ENCODE data around the gene SYTL4.

The SYTL4 gene

DNA sequence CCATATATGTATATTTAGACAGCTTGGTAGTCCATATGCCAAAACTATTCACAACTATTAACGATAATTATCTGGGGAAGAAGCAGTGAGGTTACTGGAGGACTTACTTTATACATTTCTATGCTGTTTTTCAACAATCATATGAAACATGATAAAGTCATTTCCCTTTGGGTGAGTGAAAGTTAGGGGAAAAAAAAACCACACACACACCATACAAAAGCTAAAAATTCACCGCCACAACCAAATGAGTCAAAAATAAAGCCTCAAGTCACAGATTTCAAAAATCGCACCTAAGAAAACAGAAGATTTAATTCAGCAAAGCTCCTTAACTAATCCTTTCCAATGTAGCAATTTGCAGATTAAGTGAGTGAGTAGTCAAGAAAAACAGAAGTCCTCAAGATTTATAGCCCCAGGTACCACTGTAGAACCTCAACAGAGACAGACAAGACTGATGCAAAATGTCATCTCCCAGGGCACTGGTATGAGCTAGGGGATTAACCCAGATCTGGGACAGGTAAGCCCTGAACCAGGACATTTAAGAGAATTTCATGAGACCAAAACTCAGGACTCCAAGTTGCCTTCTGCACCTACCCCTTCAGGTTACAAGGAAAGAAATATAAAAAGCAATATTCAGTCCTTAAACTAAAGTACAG, 35.1 kb downstream of the SYTL4 start:
- no peak overlapping the region for H3K27ac ChIP-seq (ENCODE audit: low read depth, low read length)
- H3K27me3 ChIP-seq (ENCODE audit: control insufficient read depth in 1 of 2, insufficient read depth in 2 of 2, low read length in 2 of 2) = no peaks in the 10 kb centered on the region
- no peaks in the 10 kb centered on the region for H3K9me3 ChIP-seq (ENCODE audit: control insufficient read depth in 1 of 2, low read length in 2 of 2)
- H3K36me3 ChIP-seq (ENCODE audit: control insufficient read depth in 1 of 2, insufficient read depth in 2 of 2, low read length in 2 of 2) = no peaks in the 10 kb centered on the region
- H3K4me3 ChIP-seq (ENCODE audit: low read depth in 1 of 2, low read length in 2 of 2) = no peak overlapping the region
- no peak overlapping the region for H3K9ac ChIP-seq (ENCODE audit: low read depth in 1 of 2, low read length in 2 of 2)
- H3K4me1 ChIP-seq (ENCODE audit: control insufficient read depth in 1 of 2, insufficient read depth in 2 of 2, low read length in 2 of 2) = no peaks in the 10 kb centered on the region

GRCh38 chrX:100695991-100696390, 35.9 kb downstream of the SYTL4 start:
- H3K36me3 ChIP-seq (ENCODE audit: control insufficient read depth in 1 of 2, insufficient read depth in 2 of 2, low read length in 2 of 2) = no peaks in the 10 kb centered on the region
- H3K9me3 ChIP-seq (ENCODE audit: control insufficient read depth in 1 of 2, low read length in 2 of 2) = no peaks in the 10 kb centered on the region
- H3K4me3 ChIP-seq (ENCODE audit: low read depth in 1 of 2, low read length in 2 of 2) = no peak overlapping the region
- no peaks in the 10 kb centered on the region for H3K4me1 ChIP-seq (ENCODE audit: control insufficient read depth in 1 of 2, insufficient read depth in 2 of 2, low read length in 2 of 2)
- no peak overlapping the region for H3K9ac ChIP-seq (ENCODE audit: low read depth in 1 of 2, low read length in 2 of 2)
- no peaks in the 10 kb centered on the region for H3K27me3 ChIP-seq (ENCODE audit: control insufficient read depth in 1 of 2, insufficient read depth in 2 of 2, low read length in 2 of 2)
- no peak overlapping the region for H3K27ac ChIP-seq (ENCODE audit: low read depth, low read length)

GRCh38 chrX:100695302-100695701, 36.6 kb downstream of the SYTL4 start:
- Histone ChIP-seq H3K9me3 (ENCODE audit: control insufficient read depth in 1 of 2, low read length in 2 of 2) (no peaks in the 10 kb centered on the region), H3K36me3 (ENCODE audit: control insufficient read depth in 1 of 2, insufficient read depth in 2 of 2, low read length in 2 of 2) (no peaks in the 10 kb centered on the region), H3K4me3 (ENCODE audit: low read depth in 1 of 2, low read length in 2 of 2) (no peak overlapping the region), H3K27me3 (ENCODE audit: control insufficient read depth in 1 of 2, insufficient read depth in 2 of 2, low read length in 2 of 2) (no peaks in the 10 kb centered on the region), H3K9ac (ENCODE audit: low read depth in 1 of 2, low read length in 2 of 2) (no peak overlapping the region), H3K4me1 (ENCODE audit: control insufficient read depth in 1 of 2, insufficient read depth in 2 of 2, low read length in 2 of 2) (no peaks in the 10 kb centered on the region), H3K27ac (ENCODE audit: low read depth, low read length) (no peak overlapping the region)

DNA sequence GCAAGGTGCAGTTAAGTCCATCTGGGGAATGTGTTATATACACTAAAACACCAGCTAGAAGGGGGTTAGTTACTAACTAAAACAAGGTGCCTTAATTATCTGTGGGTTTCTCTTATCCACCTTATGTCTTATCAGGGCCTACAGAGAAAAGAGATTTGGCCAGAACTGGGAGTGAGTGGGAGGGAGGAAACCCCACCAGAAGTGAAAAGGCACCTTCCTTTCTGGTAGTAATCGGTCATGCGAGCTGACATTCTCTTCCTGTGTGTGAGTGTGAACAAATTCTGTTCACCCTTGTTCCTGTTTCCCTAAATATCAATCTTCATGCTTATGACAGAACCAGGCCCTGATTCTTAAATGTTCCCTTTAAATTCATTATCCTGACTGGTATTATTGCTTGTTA, 44.4 kb downstream of the SYTL4 start:
- Histone ChIP-seq H3K9ac (ENCODE audit: low read depth in 1 of 2, low read length in 2 of 2) (no peak overlapping the region), H3K27ac (ENCODE audit: low read depth, low read length) (no peak overlapping the region), H3K4me3 (ENCODE audit: low read depth in 1 of 2, low read length in 2 of 2) (no peak overlapping the region), H3K4me1 (ENCODE audit: control insufficient read depth in 1 of 2, insufficient read depth in 2 of 2, low read length in 2 of 2) (no peaks in the 10 kb centered on the region), H3K9me3 (ENCODE audit: control insufficient read depth in 1 of 2, low read length in 2 of 2) (no peaks in the 10 kb centered on the region), H3K27me3 (ENCODE audit: control insufficient read depth in 1 of 2, insufficient read depth in 2 of 2, low read length in 2 of 2) (no peaks in the 10 kb centered on the region), H3K36me3 (ENCODE audit: control insufficient read depth in 1 of 2, insufficient read depth in 2 of 2, low read length in 2 of 2) (peaks cover 0 to 3% of the 10 kb centered on the region in 2 donors)

- no peaks in the 10 kb centered on the region for H3K9me3 ChIP-seq (ENCODE audit: control insufficient read depth in 1 of 2, low read length in 2 of 2)
- H3K9ac ChIP-seq (ENCODE audit: low read depth in 1 of 2, low read length in 2 of 2) = no peak overlapping the region
- peaks cover 0 to 3% of the 10 kb centered on the region in 2 donors for H3K36me3 ChIP-seq (ENCODE audit: control insufficient read depth in 1 of 2, insufficient read depth in 2 of 2, low read length in 2 of 2)
- no peaks in the 10 kb centered on the region for H3K27me3 ChIP-seq (ENCODE audit: control insufficient read depth in 1 of 2, insufficient read depth in 2 of 2, low read length in 2 of 2)
- no peak overlapping the region for H3K4me3 ChIP-seq (ENCODE audit: low read depth in 1 of 2, low read length in 2 of 2)
- H3K27ac ChIP-seq (ENCODE audit: low read depth, low read length) = no peak overlapping the region
- no peaks in the 10 kb centered on the region for H3K4me1 ChIP-seq (ENCODE audit: control insufficient read depth in 1 of 2, insufficient read depth in 2 of 2, low read length in 2 of 2)
Measured at GRCh38 chrX:100687128-100687527, 44.8 kb downstream of the SYTL4 start.

DNA sequence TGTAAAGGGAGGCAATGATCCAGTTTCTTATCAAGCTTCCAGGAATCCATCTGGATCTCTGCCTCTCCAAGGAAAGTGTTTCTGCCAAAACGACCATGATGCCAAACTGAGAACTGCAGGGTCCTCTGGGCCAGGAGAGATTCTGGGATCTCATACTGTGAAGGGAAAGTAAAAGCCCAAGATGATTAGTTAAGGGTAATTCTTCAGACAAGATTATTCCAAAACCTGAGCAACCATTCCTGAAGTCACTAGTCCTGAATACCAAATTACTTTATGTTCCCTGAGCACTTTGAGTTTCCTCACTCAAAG, 46.0 kb downstream of the SYTL4 start:
- Histone ChIP-seq H3K9ac (ENCODE audit: low read depth in 1 of 2, low read length in 2 of 2) (no peak overlapping the region), H3K27ac (ENCODE audit: low read depth, low read length) (no peak overlapping the region), H3K27me3 (ENCODE audit: control insufficient read depth in 1 of 2, insufficient read depth in 2 of 2, low read length in 2 of 2) (no peaks in the 10 kb centered on the region), H3K9me3 (ENCODE audit: control insufficient read depth in 1 of 2, low read length in 2 of 2) (no peaks in the 10 kb centered on the region), H3K36me3 (ENCODE audit: control insufficient read depth in 1 of 2, insufficient read depth in 2 of 2, low read length in 2 of 2) (peaks cover 0 to 3% of the 10 kb centered on the region in 2 donors), H3K4me3 (ENCODE audit: low read depth in 1 of 2, low read length in 2 of 2) (no peak overlapping the region), H3K4me1 (ENCODE audit: control insufficient read depth in 1 of 2, insufficient read depth in 2 of 2, low read length in 2 of 2) (no peaks in the 10 kb centered on the region)

- Histone ChIP-seq H3K36me3 (ENCODE audit: control insufficient read depth in 1 of 2, insufficient read depth in 2 of 2, low read length in 2 of 2) (peaks cover 0 to 3% of the 10 kb centered on the region in 2 donors), H3K4me3 (ENCODE audit: low read depth in 1 of 2, low read length in 2 of 2) (no peak overlapping the region), H3K27me3 (ENCODE audit: control insufficient read depth in 1 of 2, insufficient read depth in 2 of 2, low read length in 2 of 2) (no peaks in the 10 kb centered on the region), H3K9ac (ENCODE audit: low read depth in 1 of 2, low read length in 2 of 2) (no peak overlapping the region), H3K4me1 (ENCODE audit: control insufficient read depth in 1 of 2, insufficient read depth in 2 of 2, low read length in 2 of 2) (no peaks in the 10 kb centered on the region), H3K9me3 (ENCODE audit: control insufficient read depth in 1 of 2, low read length in 2 of 2) (no peaks in the 10 kb centered on the region), H3K27ac (ENCODE audit: low read depth, low read length) (no peak overlapping the region)
Measured at GRCh38 chrX:100685284-100685996, 46.5 kb downstream of the SYTL4 start.

- Histone ChIP-seq H3K27ac (ENCODE audit: low read depth, low read length) (no peak overlapping the region), H3K4me3 (ENCODE audit: low read depth in 1 of 2, low read length in 2 of 2) (no peak overlapping the region), H3K27me3 (ENCODE audit: control insufficient read depth in 1 of 2, insufficient read depth in 2 of 2, low read length in 2 of 2) (no peaks in the 10 kb centered on the region), H3K36me3 (ENCODE audit: control insufficient read depth in 1 of 2, insufficient read depth in 2 of 2, low read length in 2 of 2) (peaks cover 0 to 3% of the 10 kb centered on the region in 2 donors), H3K9ac (ENCODE audit: low read depth in 1 of 2, low read length in 2 of 2) (no peak overlapping the region), H3K4me1 (ENCODE audit: control insufficient read depth in 1 of 2, insufficient read depth in 2 of 2, low read length in 2 of 2) (no peaks in the 10 kb centered on the region), H3K9me3 (ENCODE audit: control insufficient read depth in 1 of 2, low read length in 2 of 2) (no peaks in the 10 kb centered on the region)
Measured at GRCh38 chrX:100682939-100683338, 49.0 kb downstream of the SYTL4 start.

DNA sequence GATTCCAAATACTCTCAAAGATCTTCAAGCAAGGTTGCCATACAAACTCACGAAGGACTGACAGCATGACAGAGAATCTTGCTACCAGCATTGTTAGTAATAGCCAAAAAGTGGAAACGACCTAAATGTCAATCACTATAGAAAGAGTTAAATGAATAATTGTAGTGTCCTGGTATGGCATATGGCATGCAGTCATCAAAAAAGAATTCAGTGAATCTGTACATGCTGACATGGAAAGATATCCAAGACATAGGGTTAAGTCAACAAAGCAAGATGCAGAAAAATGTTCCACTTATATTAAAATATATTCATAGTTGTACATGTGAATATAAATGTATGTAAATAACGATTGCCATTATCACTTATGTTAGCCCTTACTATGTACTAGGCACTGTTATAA, 50.3 kb downstream of the SYTL4 start:
- no peak overlapping the region for H3K27ac ChIP-seq (ENCODE audit: low read depth, low read length)
- peaks cover 0 to 2% of the 10 kb centered on the region in 2 donors for H3K36me3 ChIP-seq (ENCODE audit: control insufficient read depth in 1 of 2, insufficient read depth in 2 of 2, low read length in 2 of 2)
- H3K9me3 ChIP-seq (ENCODE audit: control insufficient read depth in 1 of 2, low read length in 2 of 2) = no peaks in the 10 kb centered on the region
- H3K4me1 ChIP-seq (ENCODE audit: control insufficient read depth in 1 of 2, insufficient read depth in 2 of 2, low read length in 2 of 2) = no peaks in the 10 kb centered on the region
- H3K4me3 ChIP-seq (ENCODE audit: low read depth in 1 of 2, low read length in 2 of 2) = no peak overlapping the region
- H3K27me3 ChIP-seq (ENCODE audit: control insufficient read depth in 1 of 2, insufficient read depth in 2 of 2, low read length in 2 of 2) = no peaks in the 10 kb centered on the region
- no peak overlapping the region for H3K9ac ChIP-seq (ENCODE audit: low read depth in 1 of 2, low read length in 2 of 2)

- Histone ChIP-seq H3K27me3 (ENCODE audit: control insufficient read depth in 1 of 2, insufficient read depth in 2 of 2, low read length in 2 of 2) (no peaks in the 10 kb centered on the region), H3K4me3 (ENCODE audit: low read depth in 1 of 2, low read length in 2 of 2) (no peak overlapping the region), H3K36me3 (ENCODE audit: control insufficient read depth in 1 of 2, insufficient read depth in 2 of 2, low read length in 2 of 2) (no peaks in the 10 kb centered on the region), H3K9me3 (ENCODE audit: control insufficient read depth in 1 of 2, low read length in 2 of 2) (no peaks in the 10 kb centered on the region), H3K9ac (ENCODE audit: low read depth in 1 of 2, low read length in 2 of 2) (no peak overlapping the region), H3K27ac (ENCODE audit: low read depth, low read length) (no peak overlapping the region), H3K4me1 (ENCODE audit: control insufficient read depth in 1 of 2, insufficient read depth in 2 of 2, low read length in 2 of 2) (no peaks in the 10 kb centered on the region)
Measured at GRCh38 chrX:100680756-100681155, 51.2 kb downstream of the SYTL4 start.

Measured in duodenal mucosa (tissue), 2 donors.